Testis (tissue), 2 donors: ENCODE measurements around the gene TBC1D25.

ENCODE experiments used
- POLR2A ChIP-seq: fragments of 450-650 bp; IDR thresholded peaks from one replicate; pipeline ENCODE4 v1.6.1; 2017; ENCODE audit warnings: antibody characterized with exemption, mild to moderate bottlenecking, moderate library complexity
- TF ChIP-seq, protein P1 (sequence below), 3 experiments: fragments of 450-650 bp in 2 of 3; fragments of 200-600 bp in 1 of 3; sonication (generic) in 1 of 3; IDR thresholded peaks; one replicate each; pipeline ENCODE4 v1.5.1; 2016 to 2019; ENCODE audit warnings: antibody characterized with exemption in 3 of 3, mild to moderate bottlenecking in 2 of 3, moderate library complexity in 1 of 3

DNA sequence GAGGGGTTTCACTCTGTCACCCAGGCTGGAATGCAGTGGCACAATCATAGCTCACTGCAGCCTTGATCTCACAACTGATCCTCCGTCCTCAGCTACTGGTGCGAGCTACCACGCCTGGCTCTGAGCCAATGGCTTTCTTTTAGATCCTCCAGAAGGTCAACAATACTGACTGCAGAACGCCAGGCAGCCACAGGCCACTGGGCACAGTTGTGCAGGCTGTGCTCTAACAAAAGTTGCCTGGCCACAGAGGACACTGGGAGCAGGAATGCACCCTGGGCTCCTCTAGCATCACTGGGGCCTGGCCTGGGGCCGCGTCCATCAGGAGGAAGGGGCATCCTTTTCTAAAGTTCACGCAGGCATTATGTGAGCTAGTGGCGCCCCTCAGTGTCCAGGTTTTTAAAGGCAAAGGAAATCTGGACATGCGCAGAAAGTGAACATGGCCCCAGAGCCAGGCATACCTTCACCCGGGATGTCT is 45.6 kb upstream of the TBC1D25 start:
- TF ChIP-seq, protein P1, sequence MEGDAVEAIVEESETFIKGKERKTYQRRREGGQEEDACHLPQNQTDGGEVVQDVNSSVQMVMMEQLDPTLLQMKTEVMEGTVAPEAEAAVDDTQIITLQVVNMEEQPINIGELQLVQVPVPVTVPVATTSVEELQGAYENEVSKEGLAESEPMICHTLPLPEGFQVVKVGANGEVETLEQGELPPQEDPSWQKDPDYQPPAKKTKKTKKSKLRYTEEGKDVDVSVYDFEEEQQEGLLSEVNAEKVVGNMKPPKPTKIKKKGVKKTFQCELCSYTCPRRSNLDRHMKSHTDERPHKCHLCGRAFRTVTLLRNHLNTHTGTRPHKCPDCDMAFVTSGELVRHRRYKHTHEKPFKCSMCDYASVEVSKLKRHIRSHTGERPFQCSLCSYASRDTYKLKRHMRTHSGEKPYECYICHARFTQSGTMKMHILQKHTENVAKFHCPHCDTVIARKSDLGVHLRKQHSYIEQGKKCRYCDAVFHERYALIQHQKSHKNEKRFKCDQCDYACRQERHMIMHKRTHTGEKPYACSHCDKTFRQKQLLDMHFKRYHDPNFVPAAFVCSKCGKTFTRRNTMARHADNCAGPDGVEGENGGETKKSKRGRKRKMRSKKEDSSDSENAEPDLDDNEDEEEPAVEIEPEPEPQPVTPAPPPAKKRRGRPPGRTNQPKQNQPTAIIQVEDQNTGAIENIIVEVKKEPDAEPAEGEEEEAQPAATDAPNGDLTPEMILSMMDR (IDR thresholded peaks at IDR 0.05), result no peak
- no peak for TF ChIP-seq POLR2A
